HCT116 (cell line): Measurements from ENCODE around the gene EEF1E1. TPM values are rescaled to one million over a fixed set of nuclear protein-coding genes. Genes with fewer than 3 reads are reported as not detected.

ENCODE experiments used
- ATAC-seq: fragments of 200-7000 bp; cut with Tn5 transposase; 2 replicates; pipeline ENCODE4 v1.9.1; 2020; ENCODE audit warnings: mild to moderate bottlenecking, moderate library complexity
- BruUV-seq: library from RNA; stranded (reverse); fragments of 400-500 nt; replicated peaks from 2 replicates; lab custom pipeline; 2021; lab: Mats Ljungman, UMichigan
- CTCF ChIA-PET: fragments of 300-600 bp; sonication (Branson Sonifier 250); formaldehyde crosslinking; loops from one replicate; lab custom pipeline; 2021; ENCODE audit warnings: antibody characterized with exemption; lab: Charles Lee
- POLR2A ChIA-PET: fragments of 300-600, 350-600 bp; sonication (Branson Sonifier 250); formaldehyde crosslinking; loops from one replicate; lab custom pipeline; 2021; ENCODE audit warnings: antibody characterized with exemption; lab: Charles Lee
- RAD21 ChIA-PET, 2 experiments: fragments of 300-600 bp; sonication (Branson Sonifier 250); formaldehyde crosslinking; loops; one replicate each; lab custom pipeline; 2023; ENCODE audit warnings: low total read pairs in 2 of 2; ENCODE audit not compliant: uncharacterized antibody in 2 of 2, unreplicated experiment in 2 of 2, low non-redundant PET in 1 of 2; lab: Charles Lee
- DNase-seq: peaks from one replicate; pipeline ENCODE4 v3.0.0-alpha.2; 2010; ENCODE audit warnings: low read depth, low spot score
- H2AFZ ChIP-seq: fragments of 200-600 bp; shearing (Covaris generic), sonication (generic); 2 replicates; pipeline ENCODE4 v1.6.1; 2017; ENCODE audit warnings: low read depth, mixed run types, mixed read lengths, antibody characterized with exemption, low read length; ENCODE audit not compliant: poor library complexity, severe bottlenecking
- H3K27ac ChIP-seq: 2 replicates; pipeline ENCODE4 v1.5.1; 2012; ENCODE audit warnings: low read depth, low read length
- H3K27me3 ChIP-seq: fragments of 200-600 bp; sonication (generic); 2 replicates; pipeline ENCODE4 v1.6.1; 2016; ENCODE audit warnings: mixed run types, low read length, mixed read lengths; ENCODE audit not compliant: insufficient read depth
- H3K36me3 ChIP-seq, 2 experiments: fragments of 200-500 bp in 1 of 2; fragments of 200-600 bp in 1 of 2; sonication (Bioruptor generic) in 1 of 2; sonication (generic) in 1 of 2; 2 replicates each; pipeline versions ENCODE4 v1.5.1 to v1.6.1; 2014 to 2016; ENCODE audit warnings: low read length in 2 of 2, inconsistent platforms in 1 of 2, mixed read lengths in 1 of 2, mixed run types in 1 of 2; ENCODE audit not compliant: insufficient read depth in 2 of 2, control insufficient read depth in 1 of 2
- H3K4me1 ChIP-seq, 2 experiments: fragments of 200-600 bp in 1 of 2; sonication (generic) in 1 of 2; 2 replicates each; pipeline versions ENCODE4 v1.5.1 to v1.6.1; 2012 to 2017; ENCODE audit warnings: low read length in 2 of 2, inconsistent platforms in 1 of 2, mild to moderate bottlenecking in 1 of 2, mixed read lengths in 1 of 2, mixed run types in 1 of 2, moderate library complexity in 1 of 2; ENCODE audit not compliant: insufficient read depth in 2 of 2, control insufficient read depth in 1 of 2
- H3K4me2 ChIP-seq: fragments of 200-600 bp; sonication (generic); 2 replicates; pipeline ENCODE4 v1.6.1; 2017; ENCODE audit warnings: mixed run types, low read length, mixed read lengths
- H3K4me3 ChIP-seq, 2 experiments: fragments of 200-600 bp in 1 of 2; sonication (generic) in 1 of 2; replicated peaks in 1 of 2; 2 replicates each; pipeline ENCODE4 v1.5.1; 2011 to 2016; ENCODE audit warnings: low read length in 2 of 2, control low read depth in 1 of 2, low read depth in 1 of 2, mild to moderate bottlenecking in 1 of 2, mixed read lengths in 1 of 2, mixed run types in 1 of 2
- H3K79me2 ChIP-seq: fragments of 200-600 bp; sonication (generic); 2 replicates; pipeline ENCODE4 v1.6.1; 2017; ENCODE audit warnings: mild to moderate bottlenecking, mixed run types, low read length, moderate library complexity, mixed read lengths; ENCODE audit not compliant: insufficient read depth
- H3K9ac ChIP-seq: fragments of 200-600 bp; sonication (generic); 2 replicates; pipeline ENCODE4 v1.6.1; 2016; ENCODE audit warnings: low read length, mixed read lengths
- H3K9me2 ChIP-seq: fragments of 200-600 bp; sonication (generic), shearing (Covaris generic); 2 replicates; pipeline ENCODE4 v1.6.1; 2017; ENCODE audit warnings: mixed run types, mild to moderate bottlenecking, moderate library complexity; ENCODE audit not compliant: insufficient read depth
- H3K9me3 ChIP-seq, 2 experiments: fragments of 200-500 bp in 1 of 2; fragments of 200-600 bp in 1 of 2; sonication (Bioruptor generic) in 1 of 2; sonication (generic) in 1 of 2; 2 replicates each; pipeline ENCODE4 v1.6.1; 2014 to 2017; ENCODE audit warnings: low read length in 2 of 2, mixed read lengths in 2 of 2, inconsistent platforms in 1 of 2, low read depth in 1 of 2, mild to moderate bottlenecking in 1 of 2, mixed run types in 1 of 2, moderate library complexity in 1 of 2; ENCODE audit not compliant: control insufficient read depth in 1 of 2, insufficient read depth in 1 of 2
- H4K20me1 ChIP-seq: fragments of 200-600 bp; sonication (generic), shearing (Covaris generic); 2 replicates; pipeline ENCODE4 v1.6.1; 2017; ENCODE audit warnings: mixed run types, mild to moderate bottlenecking, moderate library complexity; ENCODE audit not compliant: insufficient read depth
- CTCF ChIP-seq, 3 experiments: fragments of 200-600 bp in 1 of 3; sonication (generic) in 1 of 3; IDR thresholded peaks in 2 of 3; conservative IDR thresholded peaks in 1 of 3; 2 replicates each; pipeline ENCODE4 v1.5.1; 2012 to 2017; ENCODE audit warnings: low read depth in 2 of 3, low read length in 2 of 3, antibody characterized with exemption in 1 of 3, borderline replicate concordance in 1 of 3, control low read depth in 1 of 3, mild to moderate bottlenecking in 1 of 3, mixed read lengths in 1 of 3, mixed run types in 1 of 3, moderate library complexity in 1 of 3; ENCODE audit not compliant: insufficient read depth in 1 of 3
- EZH2phosphoT487 ChIP-seq: fragments of 200-600 bp; IDR thresholded peaks from 2 replicates; pipeline ENCODE4 v1.6.1; 2018; ENCODE audit warnings: antibody characterized with exemption, borderline replicate concordance
- MAX ChIP-seq: IDR thresholded peaks from 2 replicates; pipeline ENCODE4 v1.6.1; 2012
- RAD21 ChIP-seq: IDR thresholded peaks from 2 replicates; pipeline ENCODE4 v1.6.1; 2012; ENCODE audit warnings: low read depth, mild to moderate bottlenecking
- REST ChIP-seq: IDR thresholded peaks from 2 replicates; pipeline ENCODE4 v1.6.1; 2012; ENCODE audit warnings: low read depth
- SIN3A ChIP-seq: IDR thresholded peaks from 2 replicates; pipeline ENCODE4 v1.6.1; 2012; ENCODE audit warnings: low read depth
- YY1 ChIP-seq: IDR thresholded peaks from 2 replicates; pipeline ENCODE4 v1.6.1; 2011; ENCODE audit warnings: low read length, low read depth, moderate library complexity, mild to moderate bottlenecking; ENCODE audit not compliant: insufficient replicate concordance; ENCODE audit errors: extremely low read depth
- ZBTB33 ChIP-seq: IDR thresholded peaks from 2 replicates; pipeline ENCODE4 v1.6.1; 2011; ENCODE audit warnings: mild to moderate bottlenecking, low read length, moderate library complexity; ENCODE audit not compliant: insufficient replicate concordance; ENCODE audit errors: extremely low read depth
- ZFX ChIP-seq: fragments of 450-650 bp; IDR thresholded peaks from 2 replicates; pipeline ENCODE4 v1.6.1; 2017
- ZNF274 ChIP-seq: fragments of 200-500 bp; sonication (Bioruptor generic); IDR thresholded peaks from 2 replicates; pipeline ENCODE4 v1.6.1; 2014; ENCODE audit warnings: mild to moderate bottlenecking, low read depth, low read length, inconsistent platforms
- intact Hi-C: fragments of 100-400 bp; cut with micrococcal nuclease; formaldehyde crosslinking; loops from 2 replicates; pipeline ENCODE4 v1.10.0; 2022
- total RNA-seq: library from RNA; stranded (reverse); gene quantifications from one replicate; pipeline ENCODE4 v1.2.1, GENCODE V29; 2021; ENCODE audit not compliant: unreplicated experiment

EEF1E1 gene
- total RNA-seq, 1 experiment from 2014 or later, result 69.7 TPM

- no peaks in the 10 kb centered on the region for H3K27me3 ChIP-seq
- no peak overlapping the region for H3K9ac ChIP-seq
- ChIA-PET RAD21 (interaction anchor here (0.6 to 1.5 kb wide), 3 partner anchors 336 to 579 kb away, joined by 3 to 8 read pairs (median 5); no protein-coding TSS in a partner anchor), CTCF (interaction anchor here (1.0 to 1.8 kb wide), 4 partner anchors 336 to 443 kb away, joined by 3 to 15 read pairs (median 4); no protein-coding TSS in a partner anchor), POLR2A (no interaction called here)
- H2AFZ ChIP-seq, result no peak overlapping the region
- ATAC-seq (no peak), DNase-seq (no peak)
- peaks cover 0 to 3% of the 10 kb centered on the region in 2 experiments; a peak in 1 of 4 replicates for H3K4me1 ChIP-seq
- BruUV-seq, result no TSS peak
- TF ChIP-seq RAD21, result peak; percentile 64
- TF ChIP-seq CTCF (IDR thresholded peaks at IDR 0.05 in 2 of 3, conservative IDR thresholded peaks at IDR 0.05 in 1 of 3; ENCODE audit: borderline replicate concordance in 1 of 3, insufficient read depth in 1 of 3, low read depth in 2 of 3, low read length in 2 of 3), result peak; percentile 9 to 45 (median 26); a peak in 3 of 6 replicates
- no peak for TF ChIP-seq SIN3A
- H3K79me2 ChIP-seq, result peaks cover 6% of the 10 kb centered on the region; the same call in 1 of the 2 replicates
- no peak overlapping the region for H3K27ac ChIP-seq
- no peaks in the 10 kb centered on the region for H3K9me2 ChIP-seq
- no peak overlapping the region for H3K4me3 ChIP-seq
- H3K4me2 ChIP-seq, result no peak overlapping the region
- intact Hi-C loops, result loop anchor here (1.0 kb wide), 1 partner anchor 336 kb away; no protein-coding TSS in a partner anchor
- H3K36me3 ChIP-seq, result peaks cover 3 to 4% of the 10 kb centered on the region in 2 experiments; a peak in 2 of 4 replicates
- H4K20me1 ChIP-seq, result no peaks in the 10 kb centered on the region
- H3K9me3 ChIP-seq, result no peaks in the 10 kb centered on the region
Measured at GRCh38 chr6:8059129-8059528, 43.2 kb downstream of the EEF1E1 start.

- no peak overlapping the region for H3K27ac ChIP-seq
- no peaks in the 10 kb centered on the region; the same call in 1 of the 2 replicates for H3K79me2 ChIP-seq
- H3K4me1 ChIP-seq, result no peaks in the 10 kb centered on the region
- intact Hi-C loops, result no loop called here
- ChIA-PET POLR2A (no interaction called here), RAD21 (no interaction called here), CTCF (interaction anchor here (1.0 to 1.8 kb wide), 2 partner anchors 335 kb away, joined by 4 to 15 read pairs; no protein-coding TSS in a partner anchor)
- H3K36me3 ChIP-seq, result peaks cover 3 to 4% of the 10 kb centered on the region in 2 experiments; a peak in 2 of 4 replicates
- no peaks in the 10 kb centered on the region for H3K9me2 ChIP-seq
- BruUV-seq, result no TSS peak
- no peaks in the 10 kb centered on the region for H3K27me3 ChIP-seq
- H3K9me3 ChIP-seq, result no peaks in the 10 kb centered on the region
- no peak for ATAC-seq
- H3K4me2 ChIP-seq, result no peak overlapping the region
- no peaks in the 10 kb centered on the region for H4K20me1 ChIP-seq
- no peak overlapping the region for H3K9ac ChIP-seq
- H2AFZ ChIP-seq, result no peak overlapping the region
- no peak overlapping the region for H3K4me3 ChIP-seq
- no peak for DNase-seq
- TF ChIP-seq ZFX (no peak), EZH2phosphoT487 (no peak), MAX (no peak), ZNF274 (no peak), REST (no peak), ZBTB33 (no peak), YY1 (no peak)
Measured at GRCh38 chr6:8057793-8058192, 44.6 kb downstream of the EEF1E1 start.
